HPDE6-E6E7 (cell line): ENCODE data around the gene ZNF550.
"Not testable (repeated sequence)": the region's sequence is repeated elsewhere in the genome, so short reads cannot be mapped to it uniquely, and the experiment has no call there.

Source experiments
- DNase-seq: peaks from one replicate; pipeline ENCODE4 v3.0.0; 2011; ENCODE audit warnings: missing footprints; ENCODE audit errors: extremely low spot score

ZNF550 gene

GRCh38 chr19:57527136-57527881 is 32.4 kb downstream of the ZNF550 start, which contains the start of gene ZNF549:
TSS of gene ZNF549 (plus strand) at chr19:57527356. CDS start at chr19:57527574, 218 bp downstream.
- peak; percentile 95 for DNase-seq

GRCh38 chr19:57518021-57518420 is 41.6 kb downstream of the ZNF550 start:
- not testable (repeated sequence) for DNase-seq

- no peak for DNase-seq
These were observed 44.4 kb downstream of the ZNF550 start for GRCh38 chr19:57515255-57515654.

- DNase-seq, result no peak
These were observed 46.8 kb downstream of the ZNF550 start for GRCh38 chr19:57512845-57513244.

- DNase-seq, result no peak
These were observed 48.2 kb downstream of the ZNF550 start for GRCh38 chr19:57511484-57511883.

GRCh38 chr19:57506163-57506562 is 53.5 kb downstream of the ZNF550 start:
- no peak for DNase-seq

- not testable (repeated sequence) for DNase-seq
These were observed 59.3 kb downstream of the ZNF550 start for GRCh38 chr19:57500400-57500799.

- DNase-seq, result peak; percentile 90
These were observed 59.8 kb downstream of the ZNF550 start, which contains the start of gene ZNF773 for GRCh38 chr19:57499680-57500395. TSS of gene ZNF773 (plus strand) at chr19:57499938. CDS start at chr19:57500081, 143 bp downstream.

GRCh38 chr19:57499332-57499679 is 60.4 kb downstream of the ZNF550 start:
- DNase-seq, result not testable (repeated sequence)

GRCh38 chr19:57488299-57488644 is 71.4 kb downstream of the ZNF550 start:
- not testable (repeated sequence) for DNase-seq

- peak; percentile 95 for DNase-seq
These were observed 72.0 kb downstream of the ZNF550 start, which contains the start of gene ZNF419 for GRCh38 chr19:57487477-57488298. TSS of gene ZNF419 (plus strand) at chr19:57487750. CDS start at chr19:57487951, 201 bp downstream.
